ENCODE results near the gene PSME3.
"Not testable (repeated sequence)": the region's sequence is repeated elsewhere in the genome, so short reads cannot be mapped to it uniquely, and the experiment has no call there.

Gene PSME3

GRCh38 chr17:42873932-42874695 is 40.9 kb downstream of the PSME3 start:
- FAIRE-seq; DNase-seq (ENCODE audit: low spot score): not testable (repeated sequence)

GRCh38 chr17:42877037-42877436 is 43.8 kb downstream of the PSME3 start:
- no peak for DNase-seq (ENCODE audit: low spot score)
- no peak for FAIRE-seq

DNA sequence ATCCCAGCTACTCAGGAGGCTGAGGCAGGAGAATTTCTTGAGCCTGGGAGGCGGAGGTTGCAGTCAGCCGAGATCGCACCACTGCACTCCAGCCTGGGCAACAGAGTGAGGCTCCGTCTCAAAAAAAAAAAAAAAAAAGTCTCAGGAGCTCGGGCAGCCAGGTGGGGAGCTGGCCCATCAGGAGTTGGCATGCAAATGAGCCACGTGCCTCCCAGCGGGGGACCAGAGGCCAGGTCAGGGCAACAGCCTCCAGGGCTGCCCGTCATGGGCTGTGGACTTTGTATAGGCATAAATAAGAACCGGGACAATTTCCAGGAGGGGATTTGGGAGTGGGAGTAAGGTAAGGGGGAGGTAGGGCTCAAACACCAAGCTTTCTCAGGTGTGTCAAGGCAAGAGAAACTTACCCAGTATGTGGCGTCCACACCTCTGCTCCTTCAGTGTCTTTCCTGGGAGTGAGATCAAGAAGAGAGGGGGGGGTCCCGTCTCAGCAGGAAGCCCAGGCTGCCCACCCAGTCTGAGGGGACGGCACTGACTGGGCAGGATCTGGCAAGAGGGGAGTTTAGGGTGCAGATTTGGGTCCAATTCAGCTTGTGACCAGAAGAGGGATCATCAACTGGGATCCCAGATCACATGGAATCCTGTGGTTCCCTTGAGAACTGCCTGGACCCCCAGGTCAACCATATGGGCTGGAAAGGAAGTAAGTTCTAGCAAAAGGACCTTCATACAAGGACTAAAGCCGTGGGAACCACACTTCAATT is 45.1 kb downstream of the PSME3 start:
- DNase-seq (ENCODE audit: low spot score) = no peak
- FAIRE-seq = no peak

DNA sequence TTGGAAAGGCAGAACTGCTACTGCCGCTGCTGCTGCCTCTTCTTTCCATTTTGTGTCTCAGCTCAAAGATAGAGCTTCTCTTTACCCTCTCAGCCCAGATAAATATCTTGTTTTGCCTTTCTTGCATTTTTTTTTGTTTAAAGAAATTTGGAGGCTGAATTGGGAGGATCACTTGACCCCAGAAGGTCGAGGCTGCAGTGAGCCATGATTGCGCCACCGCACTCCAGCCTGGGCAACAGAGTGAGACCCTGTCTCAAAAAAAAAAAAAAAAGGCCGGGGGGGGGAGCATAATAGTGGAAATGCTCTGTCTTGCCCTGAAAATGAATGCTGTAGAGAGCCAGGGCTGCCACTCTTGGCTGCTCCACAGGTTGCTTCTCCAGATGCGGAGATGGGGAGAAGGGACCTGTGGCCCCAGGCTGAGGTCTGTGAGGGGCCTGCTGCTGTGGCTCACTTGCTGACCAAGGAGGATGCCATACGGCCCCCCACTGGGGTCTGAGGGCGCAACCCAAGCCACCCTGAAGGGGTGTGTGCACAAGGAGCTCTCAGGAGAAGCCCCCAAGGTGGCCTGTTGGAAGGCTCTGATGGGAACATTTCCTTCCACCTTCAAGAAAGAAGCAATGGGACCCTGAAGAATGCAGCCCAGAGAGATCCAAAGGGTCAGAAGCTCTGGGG is 45.9 kb downstream of the PSME3 start:
- DNase-seq (ENCODE audit: low spot score) (no peak), FAIRE-seq (no peak)

DNA sequence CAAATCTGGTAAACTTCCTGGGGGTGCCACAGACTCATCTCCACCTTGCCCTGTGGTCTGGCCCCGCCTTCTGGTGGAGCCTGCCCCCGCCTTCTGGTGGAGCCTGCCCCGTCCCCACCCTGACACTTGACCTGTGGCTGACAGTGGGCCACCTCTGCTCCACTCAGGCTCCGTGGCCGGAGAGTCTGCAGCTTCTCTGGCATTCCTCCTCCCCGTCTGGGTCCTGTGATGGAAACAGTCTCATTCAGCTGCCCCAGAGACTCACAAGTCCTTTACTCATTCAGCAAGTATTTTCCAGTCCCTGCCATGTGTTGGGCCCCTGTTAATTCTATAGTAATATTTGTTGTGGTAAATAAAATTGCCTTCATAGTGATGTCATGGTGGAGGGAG is 46.4 kb downstream of the PSME3 start:
- FAIRE-seq (no peak), DNase-seq (ENCODE audit: low spot score) (no peak)

DNA sequence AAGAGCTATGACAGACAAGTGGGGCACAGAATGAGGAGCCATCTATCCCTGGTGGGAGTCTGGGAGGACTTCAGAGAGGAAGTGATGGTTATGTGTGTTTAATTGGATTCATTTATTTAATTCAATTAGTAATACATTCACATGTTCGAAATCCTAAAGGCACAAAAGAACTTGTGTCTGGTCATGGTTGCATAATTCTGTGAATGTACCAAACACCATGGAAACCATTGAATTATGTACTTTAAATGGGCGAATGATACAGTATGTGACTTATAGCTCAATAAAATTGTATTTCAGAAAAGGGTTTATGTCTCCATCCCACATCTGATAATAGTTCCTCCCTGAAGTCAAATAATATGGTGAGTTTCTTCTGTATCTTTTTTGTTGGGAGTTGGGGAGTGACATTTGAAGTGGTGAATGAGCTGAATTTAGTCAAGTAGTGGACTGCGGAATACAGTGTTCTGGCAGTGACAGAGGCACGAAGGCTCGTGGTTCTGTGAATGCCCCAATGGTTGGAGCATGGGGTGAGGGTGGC is 47.6 kb downstream of the PSME3 start:
- DNase-seq (ENCODE audit: low spot score) = no peak
- FAIRE-seq = no peak

- DNase-seq (ENCODE audit: low spot score); FAIRE-seq: not testable (repeated sequence)
Observed at GRCh38 chr17:42881706-42882105, 48.5 kb downstream of the PSME3 start.

GRCh38 chr17:42882166-42882565 is 49.0 kb downstream of the PSME3 start:
- FAIRE-seq = no peak
- no peak for DNase-seq (ENCODE audit: low spot score)

GRCh38 chr17:42883802-42884558 is 50.8 kb downstream of the PSME3 start:
- no peak for FAIRE-seq
- no peak for DNase-seq (ENCODE audit: low spot score)

DNA sequence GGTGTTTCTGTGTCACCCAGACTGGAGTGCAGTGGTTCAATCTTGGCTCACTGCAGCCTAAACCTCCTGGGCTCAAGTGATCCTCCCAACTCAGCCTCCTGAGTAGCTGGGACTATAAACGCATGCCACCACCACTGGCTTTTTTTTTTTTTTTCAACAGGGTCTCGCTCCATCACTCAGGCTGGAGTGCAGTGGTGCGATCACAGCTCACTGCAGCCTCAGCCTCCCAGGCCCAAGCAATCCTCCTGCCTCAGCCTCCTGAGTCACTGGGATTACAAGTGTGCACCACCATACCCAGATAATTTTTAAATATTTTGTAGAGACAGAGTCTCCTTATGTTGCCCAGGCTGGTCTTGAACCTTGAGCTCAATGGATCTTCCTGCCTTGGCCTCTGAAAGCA is 52.6 kb downstream of the PSME3 start:
- not testable (repeated sequence) for FAIRE-seq; DNase-seq (ENCODE audit: low spot score)

- DNase-seq (ENCODE audit: low spot score) (no peak), FAIRE-seq (no peak)
Observed at GRCh38 chr17:42886283-42887176, 53.3 kb downstream of the PSME3 start.

DNA sequence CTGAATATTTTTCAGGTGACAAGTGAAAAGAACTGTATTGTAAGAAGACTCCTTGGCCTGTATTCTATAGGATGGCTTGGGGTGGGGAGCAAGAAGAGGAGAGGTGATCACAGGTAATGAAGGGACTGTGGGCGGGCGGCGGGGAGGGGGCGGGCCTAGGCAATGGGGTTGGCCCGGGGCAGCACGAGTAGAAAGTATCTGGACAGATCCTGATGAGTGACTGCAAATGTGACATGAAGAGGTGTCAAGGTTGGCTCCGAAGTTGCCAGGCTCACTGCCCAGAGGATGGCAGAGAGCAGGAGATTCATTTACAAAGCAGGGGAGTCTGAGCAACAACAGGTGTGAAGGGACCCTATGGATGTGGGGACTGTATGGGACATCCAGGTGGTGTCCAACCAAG is 56.6 kb downstream of the PSME3 start:
- no peak for FAIRE-seq
- DNase-seq (ENCODE audit: low spot score) = no peak

DNA sequence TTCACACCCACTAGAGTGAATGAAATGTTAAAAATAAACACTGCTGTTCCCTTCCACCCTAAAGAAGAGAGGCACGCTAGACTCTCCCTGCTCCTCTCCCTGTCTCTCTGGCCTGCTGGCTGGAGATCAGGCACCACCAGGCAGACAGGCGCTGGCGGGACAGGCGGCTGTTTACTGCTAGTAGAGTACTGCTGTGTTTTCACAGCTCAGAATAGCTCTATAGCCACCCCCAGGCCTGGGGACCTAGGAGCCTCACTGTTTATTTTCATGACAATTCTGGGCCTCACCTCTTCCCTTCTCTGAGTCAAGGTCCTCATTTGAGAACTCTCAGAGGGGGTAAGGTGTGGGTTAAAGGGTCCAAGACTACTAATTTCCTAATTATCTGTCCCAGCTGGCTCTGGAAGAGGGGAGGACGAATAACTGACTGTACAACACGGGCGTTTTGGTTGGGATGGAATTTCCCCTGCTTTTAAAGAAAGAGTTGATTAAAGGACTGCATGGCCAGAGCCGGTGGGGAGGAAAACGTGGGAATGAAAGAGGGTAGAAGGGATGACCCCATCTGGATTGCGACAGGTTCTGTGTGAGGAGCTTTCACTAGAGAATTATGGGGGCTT is 58.4 kb downstream of the PSME3 start:
- no peak for FAIRE-seq
- DNase-seq (ENCODE audit: low spot score) = no peak

GRCh38 chr17:42893359-42893758 is 60.2 kb downstream of the PSME3 start:
- FAIRE-seq (no peak), DNase-seq (ENCODE audit: low spot score) (no peak)
